ENCODE measurements around the gene ARHGAP32.

Gene ARHGAP32

DNA sequence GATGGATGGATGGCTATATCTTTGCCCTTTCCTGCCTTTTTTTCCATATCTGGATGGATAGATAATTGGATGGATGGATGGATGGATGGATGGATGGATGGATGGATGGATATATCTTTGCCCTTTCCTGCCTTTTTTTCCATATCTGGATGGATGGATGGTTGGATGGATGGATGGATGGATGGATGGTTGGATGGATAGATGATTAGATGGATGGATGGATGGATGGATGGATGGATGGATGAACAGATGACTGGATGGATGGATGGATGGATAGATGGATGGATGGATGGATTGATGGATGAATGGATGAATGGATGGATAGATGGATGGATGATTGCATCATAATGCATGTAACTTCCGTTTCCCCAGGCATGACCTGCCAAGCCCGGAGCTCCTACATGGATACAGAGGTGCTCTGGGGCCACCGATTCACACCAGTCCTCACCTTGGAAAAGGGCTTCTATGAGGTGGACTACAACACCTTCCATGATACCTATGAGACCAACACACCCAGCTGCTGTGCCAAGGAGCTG lies 276.0 kb downstream of the ARHGAP32 start:
- Histone ChIP-seq H3K36me3 (ENCODE audit: insufficient read depth, low read depth, low read length) (no peaks in the 10 kb centered on the region; the same call in 1 of the 2 replicates), H3K4me3 (ENCODE audit: low read length) (no peak overlapping the region), H3K4me1 (ENCODE audit: insufficient read depth, low read length) (no peaks in the 10 kb centered on the region), H3K9ac (ENCODE audit: low read depth, low read length) (no peak overlapping the region), H3K27me3 (ENCODE audit: insufficient read depth, low read length) (peaks cover 3% of the 10 kb centered on the region), H3K9me3 (ENCODE audit: insufficient read depth, low read depth, low read length) (no peaks in the 10 kb centered on the region), H3K27ac (ENCODE audit: low read length) (no peak overlapping the region)

GRCh38 chr11:128915149-128915521 lies 277.0 kb downstream of the ARHGAP32 start:
- Histone ChIP-seq H3K36me3 (ENCODE audit: insufficient read depth, low read depth, low read length) (no peaks in the 10 kb centered on the region; the same call in 1 of the 2 replicates), H3K4me1 (ENCODE audit: insufficient read depth, low read length) (no peaks in the 10 kb centered on the region), H3K4me3 (ENCODE audit: low read length) (no peak overlapping the region), H3K27ac (ENCODE audit: low read length) (no peak overlapping the region), H3K27me3 (ENCODE audit: insufficient read depth, low read length) (no peaks in the 10 kb centered on the region; the same call in 1 of the 2 replicates), H3K9me3 (ENCODE audit: insufficient read depth, low read depth, low read length) (no peaks in the 10 kb centered on the region), H3K9ac (ENCODE audit: low read depth, low read length) (no peak overlapping the region)

Data from iPS-20b (cell line).